Bronchial epithelial cell (primary cell): ENCODE data around the gene NKAIN2. TPM values are rescaled to one million over a fixed set of nuclear protein-coding genes. Genes with fewer than 3 reads are reported as not detected.

Source experiments
- DNase-seq: peaks from one replicate; pipeline ENCODE4 v3.0.0-alpha.2; 2010; ENCODE audit warnings: low read depth
- FAIRE-seq: peaks from 2 replicates; lab custom pipeline; 2011; peaks lifted over from hg19 to GRCh38; lab: Jason Lieb, UNC
- H3K27me3 ChIP-seq: 2 replicates; pipeline ENCODE4 v1.5.1; 2011; ENCODE audit warnings: low read length; ENCODE audit not compliant: control insufficient read depth, insufficient read depth
- H3K36me3 ChIP-seq: 2 replicates; pipeline ENCODE4 v1.5.1; 2011; ENCODE audit warnings: low read length; ENCODE audit not compliant: control insufficient read depth, insufficient read depth
- H3K4me3 ChIP-seq: 2 replicates; pipeline ENCODE4 v1.5.1; 2011; ENCODE audit warnings: mild to moderate bottlenecking, low read depth, low read length, control low read depth
- total RNA-seq: library from RNA; depleted of rRNA; stranded (reverse); fragments of >200 nt; gene quantifications from 2 replicates; pipeline ENCODE4 v1.2.1, GENCODE V29; 2014
- TF ChIP-seq, protein P1 (sequence below): IDR thresholded peaks from 2 replicates; pipeline ENCODE4 v1.5.1; 2011; ENCODE audit warnings: mild to moderate bottlenecking, moderate library complexity, low read length, control low read depth, inconsistent platforms; ENCODE audit not compliant: insufficient read depth, severe bottlenecking

NKAIN2 gene
- total RNA-seq, 1 donor from 2014 or later: under 0.01 TPM

DNA sequence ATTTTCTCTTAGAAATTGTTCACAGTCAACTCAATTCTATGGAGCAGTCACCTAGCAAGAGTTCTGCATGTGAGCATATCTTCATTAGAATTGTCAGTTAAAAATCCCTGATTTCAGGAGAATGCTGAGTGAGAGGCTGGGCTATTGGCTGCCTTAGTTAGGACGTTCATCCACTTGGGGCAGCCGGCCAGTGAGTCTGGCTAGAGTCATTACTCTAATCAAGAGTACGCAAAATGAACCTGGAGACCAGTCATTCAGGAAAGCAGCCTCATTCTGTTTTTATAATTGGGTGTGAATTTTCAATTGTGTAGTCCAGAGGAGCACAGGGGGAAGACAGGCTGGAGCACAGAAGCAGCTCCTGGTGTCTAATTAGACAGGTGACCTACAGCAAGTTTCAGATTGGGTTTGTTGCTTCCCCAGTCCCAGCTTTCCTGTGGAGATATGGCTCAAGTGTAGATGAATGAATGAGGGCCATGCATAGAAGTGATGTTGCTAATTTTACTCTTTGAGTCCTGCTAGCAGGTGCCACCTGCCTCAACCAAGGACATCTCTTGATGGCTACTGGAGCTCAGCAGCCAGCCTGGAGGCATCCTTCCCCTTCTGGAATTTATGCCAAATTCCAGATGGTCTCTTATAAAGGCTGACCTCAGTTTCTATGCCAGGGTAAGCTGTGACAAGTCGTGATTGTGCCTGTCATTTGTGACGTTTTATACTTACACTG is 265.7 kb downstream of the NKAIN2 start:
- Histone ChIP-seq H3K27me3 (no peaks in the 10 kb centered on the region), H3K36me3 (no peaks in the 10 kb centered on the region), H3K4me3 (no peak overlapping the region)
- TF ChIP-seq, protein P1, sequence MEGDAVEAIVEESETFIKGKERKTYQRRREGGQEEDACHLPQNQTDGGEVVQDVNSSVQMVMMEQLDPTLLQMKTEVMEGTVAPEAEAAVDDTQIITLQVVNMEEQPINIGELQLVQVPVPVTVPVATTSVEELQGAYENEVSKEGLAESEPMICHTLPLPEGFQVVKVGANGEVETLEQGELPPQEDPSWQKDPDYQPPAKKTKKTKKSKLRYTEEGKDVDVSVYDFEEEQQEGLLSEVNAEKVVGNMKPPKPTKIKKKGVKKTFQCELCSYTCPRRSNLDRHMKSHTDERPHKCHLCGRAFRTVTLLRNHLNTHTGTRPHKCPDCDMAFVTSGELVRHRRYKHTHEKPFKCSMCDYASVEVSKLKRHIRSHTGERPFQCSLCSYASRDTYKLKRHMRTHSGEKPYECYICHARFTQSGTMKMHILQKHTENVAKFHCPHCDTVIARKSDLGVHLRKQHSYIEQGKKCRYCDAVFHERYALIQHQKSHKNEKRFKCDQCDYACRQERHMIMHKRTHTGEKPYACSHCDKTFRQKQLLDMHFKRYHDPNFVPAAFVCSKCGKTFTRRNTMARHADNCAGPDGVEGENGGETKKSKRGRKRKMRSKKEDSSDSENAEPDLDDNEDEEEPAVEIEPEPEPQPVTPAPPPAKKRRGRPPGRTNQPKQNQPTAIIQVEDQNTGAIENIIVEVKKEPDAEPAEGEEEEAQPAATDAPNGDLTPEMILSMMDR: no peak
- no peak for DNase-seq
- FAIRE-seq: no peak

DNA sequence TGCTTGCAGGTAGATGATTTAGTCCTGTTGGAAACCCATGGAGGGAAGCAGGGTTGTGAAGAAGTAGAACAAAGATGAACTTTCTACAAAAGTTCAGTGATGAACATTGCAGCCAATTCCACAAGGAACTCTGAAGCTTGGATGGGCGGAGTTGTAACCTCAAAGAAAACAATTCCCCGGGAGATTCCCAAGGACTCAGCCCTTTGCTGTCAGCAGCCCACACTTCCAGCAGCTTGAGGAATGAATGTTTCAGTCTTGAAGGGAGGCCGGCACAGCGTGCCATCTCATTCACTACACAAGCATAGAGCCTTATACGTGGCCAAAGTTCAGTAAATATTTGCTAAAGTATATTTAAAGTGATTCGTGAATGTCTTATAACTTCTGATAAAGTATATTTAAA is 269.4 kb downstream of the NKAIN2 start:
- Histone ChIP-seq H3K27me3 (no peaks in the 10 kb centered on the region), H3K36me3 (no peaks in the 10 kb centered on the region), H3K4me3 (no peak overlapping the region)
- DNase-seq (no peak), FAIRE-seq (no peak)
- TF ChIP-seq, protein P1: no peak

DNA sequence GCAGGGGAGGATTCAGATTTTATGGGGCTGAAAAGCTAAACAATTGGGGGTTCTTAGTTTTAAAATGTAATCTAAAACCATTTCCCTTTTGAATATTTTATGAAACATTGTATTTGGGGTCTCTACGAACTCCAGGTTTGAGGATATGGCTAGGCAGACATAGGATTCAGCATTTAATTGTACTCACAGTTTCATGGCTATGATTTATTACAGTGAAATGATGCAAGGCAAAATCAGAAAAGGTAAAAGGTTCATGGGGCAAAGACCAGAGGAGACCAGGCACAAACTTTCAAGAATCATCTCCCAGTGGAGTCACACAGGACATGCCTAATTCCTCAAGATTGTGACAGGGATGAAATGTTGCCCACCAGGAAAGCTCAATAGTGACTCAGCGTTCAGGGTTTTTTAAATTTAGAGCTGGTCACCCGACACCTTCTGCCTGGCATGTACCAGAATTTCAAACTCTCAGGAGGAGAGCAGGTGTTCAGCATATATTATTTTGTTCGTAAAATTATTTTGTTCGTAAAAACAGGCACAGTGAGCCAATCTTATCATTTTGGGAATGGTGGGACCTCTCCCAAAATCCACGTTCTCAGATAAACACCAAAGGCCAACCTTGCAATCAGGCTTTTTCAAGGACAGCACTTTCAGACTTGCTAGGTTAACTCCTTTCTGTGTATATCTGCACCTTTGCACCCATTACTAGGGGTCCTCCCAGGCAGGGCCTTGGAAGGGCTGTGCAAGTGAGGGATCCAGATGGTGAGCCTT is 270.3 kb downstream of the NKAIN2 start:
- no peak overlapping the region for H3K4me3 ChIP-seq
- H3K36me3 ChIP-seq: no peaks in the 10 kb centered on the region
- H3K27me3 ChIP-seq: no peaks in the 10 kb centered on the region
- FAIRE-seq (no peak), DNase-seq (no peak)
- TF ChIP-seq, protein P1: no peak

DNA sequence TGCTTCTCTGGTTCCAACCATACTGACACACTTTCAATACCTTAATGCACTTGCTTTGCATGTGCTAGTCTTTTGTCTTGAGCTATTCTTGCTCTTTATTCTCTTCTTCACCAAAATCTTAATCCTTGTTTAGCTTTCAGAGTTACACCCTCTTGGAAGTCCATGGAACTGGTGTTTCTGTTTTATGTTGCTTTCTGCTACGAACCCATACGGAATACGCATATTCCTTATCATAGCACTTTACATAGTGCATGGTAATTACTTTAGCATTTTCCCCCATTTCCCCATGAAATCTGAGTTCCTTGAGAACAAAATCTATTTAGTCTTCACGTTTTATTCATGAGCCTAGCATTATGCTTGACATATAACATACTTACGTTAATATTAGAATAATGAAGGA is 270.9 kb downstream of the NKAIN2 start:
- FAIRE-seq (no peak), DNase-seq (no peak)
- Histone ChIP-seq H3K36me3 (no peaks in the 10 kb centered on the region), H3K27me3 (no peaks in the 10 kb centered on the region), H3K4me3 (no peak overlapping the region)
- TF ChIP-seq, protein P1: no peak

DNA sequence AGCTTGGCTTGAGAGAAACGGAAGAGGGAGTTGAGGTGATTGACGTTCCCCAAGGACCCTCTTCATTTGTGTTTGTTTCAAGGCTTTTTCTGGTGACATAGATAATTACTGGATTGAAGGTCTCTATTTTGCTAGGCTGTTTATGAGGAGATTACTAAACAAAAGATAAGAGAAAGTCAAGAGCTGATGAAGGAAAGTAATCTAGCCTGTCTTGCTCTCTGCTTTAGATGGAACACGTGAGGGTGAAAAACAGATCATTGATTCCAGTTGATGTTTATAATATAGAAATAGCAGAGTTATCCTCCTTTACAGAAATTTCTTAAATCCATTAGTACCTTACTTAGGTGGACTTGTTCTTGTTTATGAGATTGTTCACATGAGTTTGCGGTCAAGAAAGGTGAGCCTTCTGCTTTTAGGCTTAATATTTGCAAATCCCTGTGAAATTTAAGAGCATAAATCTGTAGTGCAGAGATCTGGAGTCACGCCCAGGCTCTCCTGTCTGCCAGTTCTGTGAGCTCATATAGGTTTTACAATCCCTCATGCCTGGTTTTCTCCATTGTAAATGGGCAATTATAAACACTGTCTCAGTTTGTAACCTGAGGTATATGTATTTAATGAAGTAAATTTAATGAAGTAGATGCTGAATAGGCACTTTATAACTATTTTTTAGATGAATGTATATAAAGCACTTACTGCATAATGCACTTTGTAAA is 272.8 kb downstream of the NKAIN2 start:
- Histone ChIP-seq H3K27me3 (no peaks in the 10 kb centered on the region), H3K36me3 (no peaks in the 10 kb centered on the region), H3K4me3 (no peak overlapping the region)
- FAIRE-seq: no peak
- TF ChIP-seq, protein P1: no peak
- DNase-seq: no peak
